Measurements from ENCODE around the gene RMI1. TPM values are rescaled to one million over a fixed set of nuclear protein-coding genes. Genes with fewer than 3 reads are reported as not detected.
A peak's percentile ranks its signal among the peaks of the same experiment; 100 is the strongest.

RMI1 gene
- total and polyA plus RNA-seq, 9 donors, result 3.2 to 8.0 (median 4.0) TPM

GRCh38 chr9:83981126-83981871 is 694 bp downstream of the RMI1 start:
- WGBS, 3 donors, result 2% methylated on average over 29 of the region's 29 CpGs
- TF ChIP-seq EP300 (IDR thresholded peaks at IDR 0.05) (no peak), POLR2A (IDR thresholded peaks at IDR 0.05) (no peak)
- TF ChIP-seq, protein P1, sequence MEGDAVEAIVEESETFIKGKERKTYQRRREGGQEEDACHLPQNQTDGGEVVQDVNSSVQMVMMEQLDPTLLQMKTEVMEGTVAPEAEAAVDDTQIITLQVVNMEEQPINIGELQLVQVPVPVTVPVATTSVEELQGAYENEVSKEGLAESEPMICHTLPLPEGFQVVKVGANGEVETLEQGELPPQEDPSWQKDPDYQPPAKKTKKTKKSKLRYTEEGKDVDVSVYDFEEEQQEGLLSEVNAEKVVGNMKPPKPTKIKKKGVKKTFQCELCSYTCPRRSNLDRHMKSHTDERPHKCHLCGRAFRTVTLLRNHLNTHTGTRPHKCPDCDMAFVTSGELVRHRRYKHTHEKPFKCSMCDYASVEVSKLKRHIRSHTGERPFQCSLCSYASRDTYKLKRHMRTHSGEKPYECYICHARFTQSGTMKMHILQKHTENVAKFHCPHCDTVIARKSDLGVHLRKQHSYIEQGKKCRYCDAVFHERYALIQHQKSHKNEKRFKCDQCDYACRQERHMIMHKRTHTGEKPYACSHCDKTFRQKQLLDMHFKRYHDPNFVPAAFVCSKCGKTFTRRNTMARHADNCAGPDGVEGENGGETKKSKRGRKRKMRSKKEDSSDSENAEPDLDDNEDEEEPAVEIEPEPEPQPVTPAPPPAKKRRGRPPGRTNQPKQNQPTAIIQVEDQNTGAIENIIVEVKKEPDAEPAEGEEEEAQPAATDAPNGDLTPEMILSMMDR (IDR thresholded peaks at IDR 0.05), result no peak
- no peak for DNase-seq
- no peaks in the 10 kb centered on the region for H3K36me3 ChIP-seq
- peak overlapping the region; percentile 97 to 98 for H3K27ac ChIP-seq
- intact Hi-C loops (cut with DNase I), result no loop called here
- H3K9me3 ChIP-seq, result no peaks in the 10 kb centered on the region
- peak overlapping the region; percentile 94 for H3K4me3 ChIP-seq
- no peaks in the 10 kb centered on the region for H3K4me1 ChIP-seq (ENCODE audit: insufficient read depth)
- no peaks in the 10 kb centered on the region for H3K27me3 ChIP-seq

- TF ChIP-seq POLR2A (IDR thresholded peaks at IDR 0.05) (no peak), EP300 (IDR thresholded peaks at IDR 0.05) (no peak)
- TF ChIP-seq, protein P1 (IDR thresholded peaks at IDR 0.05), result no peak
- no peaks in the 10 kb centered on the region for H3K27me3 ChIP-seq
- H3K36me3 ChIP-seq, result no peaks in the 10 kb centered on the region
- no peak overlapping the region for H3K4me3 ChIP-seq
- intact Hi-C loops (cut with DNase I), result no loop called here
- H3K27ac ChIP-seq, result no peak overlapping the region
- WGBS, 3 donors, result 90 to 96% (median 93%) methylated on average over 3 of the region's 3 CpGs
- no peaks in the 10 kb centered on the region for H3K9me3 ChIP-seq
- H3K4me1 ChIP-seq (ENCODE audit: insufficient read depth), result peaks cover 1% of the 10 kb centered on the region
- no peak for DNase-seq
Measured at GRCh38 chr9:83986195-83986594, 5.6 kb downstream of the RMI1 start.

DNA sequence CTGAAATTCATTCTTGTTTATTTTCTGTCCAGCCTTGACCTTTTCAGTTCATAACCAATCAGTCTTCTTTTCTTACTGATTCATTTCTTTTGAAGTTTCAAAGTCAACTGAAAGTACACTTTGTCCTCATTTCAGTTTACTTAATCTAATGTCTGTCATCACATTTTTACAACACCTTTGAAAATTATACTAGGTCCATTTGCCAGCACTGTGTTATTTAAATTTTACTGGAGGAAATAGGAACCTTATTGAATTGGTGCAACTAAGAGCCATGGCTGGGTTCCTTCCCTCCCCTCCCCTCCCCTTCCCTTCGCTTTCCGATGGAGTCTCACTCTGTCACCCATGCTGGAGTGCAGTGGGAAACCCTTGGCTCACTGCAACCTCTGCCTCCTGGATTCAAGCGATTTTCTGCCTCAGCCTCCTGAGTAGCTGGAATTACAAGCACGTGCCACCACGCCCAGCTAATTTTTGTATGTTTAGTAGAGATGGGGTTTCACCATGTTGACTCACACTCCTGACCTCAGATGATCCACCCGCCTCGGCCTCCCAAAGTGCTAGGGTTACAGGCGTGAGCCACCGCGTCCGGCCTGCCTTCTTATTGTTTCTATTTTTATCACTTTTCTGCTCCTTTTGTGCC is 6.3 kb downstream of the RMI1 start:
- Histone ChIP-seq H3K27ac (no peak overlapping the region), H3K27me3 (no peaks in the 10 kb centered on the region), H3K9me3 (no peaks in the 10 kb centered on the region), H3K4me3 (no peak overlapping the region), H3K36me3 (no peaks in the 10 kb centered on the region), H3K4me1 (ENCODE audit: insufficient read depth) (peaks cover 1% of the 10 kb centered on the region)
- intact Hi-C loops (cut with DNase I), result no loop called here
- WGBS, 3 donors, result 91 to 94% (median 91%) methylated on average over 11 of the region's 11 CpGs
- DNase-seq, result no peak
- TF ChIP-seq POLR2A (IDR thresholded peaks at IDR 0.05), result no peak

DNA sequence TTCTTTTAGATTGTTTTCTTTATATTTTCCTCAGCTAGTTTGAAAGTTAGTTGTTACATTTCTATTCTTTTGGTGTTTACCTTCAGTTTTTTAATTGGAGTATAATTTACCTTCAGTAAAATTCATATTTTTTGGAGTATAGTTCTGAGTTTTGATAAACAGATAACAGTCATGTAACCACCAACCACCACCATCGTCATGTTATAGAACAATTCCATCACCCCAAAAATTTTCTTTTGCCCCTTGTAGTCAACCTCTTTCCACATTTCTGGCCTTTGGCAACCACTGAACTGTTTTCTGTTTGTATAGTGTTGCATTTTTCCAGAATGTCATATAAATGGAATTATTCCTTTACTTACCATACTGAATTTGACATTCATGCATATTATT is 6.8 kb downstream of the RMI1 start:
- H3K27ac ChIP-seq, result no peak overlapping the region
- H3K9me3 ChIP-seq, result no peaks in the 10 kb centered on the region
- no peak overlapping the region for H3K4me3 ChIP-seq
- no peaks in the 10 kb centered on the region for H3K27me3 ChIP-seq
- peaks cover 1% of the 10 kb centered on the region for H3K4me1 ChIP-seq (ENCODE audit: insufficient read depth)
- no peaks in the 10 kb centered on the region for H3K36me3 ChIP-seq
- DNase-seq, result no peak
- intact Hi-C loops (cut with DNase I), result no loop called here
- TF ChIP-seq EP300 (IDR thresholded peaks at IDR 0.05), result no peak
- no peak for TF ChIP-seq POLR2A (IDR thresholded peaks at IDR 0.05)
- TF ChIP-seq, protein P1 (IDR thresholded peaks at IDR 0.05), result no peak
- 92 to 100% (median 97%) methylated on average over 1 of the region's 1 CpG for WGBS, 3 donors

DNA sequence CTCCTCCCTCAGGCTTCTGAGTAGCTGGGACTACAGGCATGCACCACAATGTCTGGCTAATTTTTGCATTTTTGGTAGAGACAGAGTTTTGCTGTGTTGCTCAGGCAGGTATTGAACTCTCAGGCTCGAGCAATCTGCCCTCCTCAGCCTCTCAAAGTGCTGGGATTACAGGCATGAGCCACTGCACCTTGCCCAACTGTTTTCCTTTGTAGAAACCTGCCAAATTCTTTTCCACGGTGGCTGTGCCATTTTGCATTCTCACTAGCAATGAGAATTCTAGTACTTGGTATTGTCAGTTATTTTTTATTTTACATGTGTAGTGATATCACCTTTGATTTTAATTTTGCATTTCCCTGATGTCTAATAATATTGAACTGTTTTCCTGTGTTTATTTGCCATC is 7.8 kb downstream of the RMI1 start:
- WGBS, 3 donors, result 79 to 85% (median 83%) methylated on average over 2 of the region's 2 CpGs
- TF ChIP-seq POLR2A (IDR thresholded peaks at IDR 0.05) (no peak), EP300 (IDR thresholded peaks at IDR 0.05) (no peak)
- TF ChIP-seq, protein P1 (IDR thresholded peaks at IDR 0.05), result no peak
- DNase-seq, result no peak
- H3K4me3 ChIP-seq, result no peak overlapping the region
- no peaks in the 10 kb centered on the region for H3K27me3 ChIP-seq
- intact Hi-C loops (cut with DNase I), result no loop called here
- H3K27ac ChIP-seq, result no peak overlapping the region
- peaks cover 1% of the 10 kb centered on the region for H3K4me1 ChIP-seq (ENCODE audit: insufficient read depth)
- H3K9me3 ChIP-seq, result no peaks in the 10 kb centered on the region
- H3K36me3 ChIP-seq, result no peaks in the 10 kb centered on the region

All from ovary (tissue), 9 donors.